Stimulated activated CD4-positive, alpha-beta T cell treated with anti-CD3 and anti-CD28 coated beads, Interleukin-1b, Interleukin-23, amount 100 ng/mL, for 4 hours (primary cell): ENCODE measurements around the gene WWOX.
A peak's percentile ranks its signal among the peaks of the same experiment; 100 is the strongest.

Experiments used
- DNase-seq, 2 donors: peaks; one replicate each; pipeline ENCODE4 v3.0.0-alpha.2; 2020; ENCODE audit warnings: low read depth in 2 of 2

WWOX gene

GRCh38 chr16:79066561-79066960 is 967.1 kb downstream of the WWOX start:
- DNase-seq: no peak

DNA sequence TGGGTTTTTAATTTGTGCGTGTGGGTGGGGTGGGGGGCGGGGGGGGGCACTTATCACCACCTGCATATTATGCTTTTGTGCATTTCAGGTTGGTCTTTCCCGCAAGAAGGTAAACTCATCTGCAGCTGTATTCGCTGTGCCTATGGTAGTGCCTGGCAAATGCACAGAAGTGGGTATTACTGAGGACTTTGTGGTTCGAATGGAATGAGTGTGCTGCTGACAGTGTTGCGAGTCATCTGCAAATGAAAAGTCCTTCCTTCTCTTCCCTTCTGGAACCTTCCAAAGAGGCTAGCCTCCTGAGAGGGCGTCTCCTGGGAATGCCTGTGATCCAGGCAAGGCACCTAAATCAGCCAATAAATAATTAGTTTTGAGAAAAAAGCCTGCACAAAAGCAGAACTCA is 968.1 kb downstream of the WWOX start:
- no peak for DNase-seq

DNA sequence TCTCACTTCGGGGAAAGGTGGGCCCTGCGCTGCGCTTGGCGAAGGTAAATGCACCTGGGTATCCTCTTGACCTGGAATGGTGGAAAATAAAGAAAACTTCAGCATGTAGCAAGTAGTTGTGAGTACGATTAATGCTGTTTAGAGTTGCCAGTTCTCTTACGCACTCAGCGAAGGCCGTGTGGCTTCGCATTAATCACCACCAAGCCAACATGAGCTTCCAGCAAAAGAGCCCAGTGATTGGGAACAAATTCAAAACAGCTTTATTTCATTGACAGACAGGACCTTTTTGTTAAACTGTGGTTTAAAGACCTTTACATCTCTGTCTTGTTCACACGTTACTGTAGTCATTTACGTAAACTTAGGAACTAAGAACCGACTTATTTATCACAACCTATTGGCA is 969.7 kb downstream of the WWOX start:
- no peak for DNase-seq

DNA sequence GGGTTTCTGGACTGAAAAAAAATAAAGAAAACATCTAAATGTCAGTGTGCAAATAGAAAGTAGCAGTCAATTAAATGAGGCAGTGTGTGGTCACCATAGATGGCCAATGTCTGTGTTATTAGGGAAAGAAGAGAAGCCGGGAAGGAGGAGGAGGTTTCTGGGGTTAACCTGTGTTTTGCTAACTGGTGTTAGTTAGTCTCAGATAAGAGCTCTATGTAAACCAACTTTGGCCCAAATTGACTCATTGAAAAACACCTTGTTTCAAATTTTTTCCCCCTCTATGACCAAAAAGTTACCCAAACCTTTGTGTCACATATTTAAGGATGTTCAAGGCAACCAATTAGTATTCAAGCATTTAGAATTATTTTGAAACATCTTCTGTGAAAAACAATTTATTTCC is 970.2 kb downstream of the WWOX start:
- DNase-seq: no peak

GRCh38 chr16:79071424-79071823 is 972.0 kb downstream of the WWOX start:
- DNase-seq: no peak

- no peak for DNase-seq
Measured at GRCh38 chr16:79072517-79072916, 973.1 kb downstream of the WWOX start.

GRCh38 chr16:79073566-79073965 is 974.1 kb downstream of the WWOX start:
- no peak for DNase-seq

DNA sequence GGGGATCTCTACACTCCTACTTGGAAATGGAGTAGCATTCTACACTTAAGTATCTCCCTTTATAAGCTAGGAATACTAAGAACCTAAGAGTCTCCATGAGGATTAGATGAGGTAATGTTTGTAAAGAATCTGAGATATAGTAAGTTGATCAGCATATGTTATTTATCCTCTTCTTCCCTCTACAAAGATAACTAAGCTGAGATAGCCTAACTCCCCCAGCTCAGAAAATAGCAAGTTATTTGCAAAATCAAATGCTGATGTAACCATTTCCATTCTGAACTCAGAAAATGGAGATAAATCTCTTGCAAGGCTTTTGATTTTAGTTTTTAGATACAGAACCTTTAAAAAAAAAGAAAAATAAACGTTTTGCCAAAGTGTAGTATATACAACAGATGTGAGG is 975.1 kb downstream of the WWOX start:
- DNase-seq: no peak

- DNase-seq: no peak
Measured at GRCh38 chr16:79074951-79075350, 975.5 kb downstream of the WWOX start.

DNA sequence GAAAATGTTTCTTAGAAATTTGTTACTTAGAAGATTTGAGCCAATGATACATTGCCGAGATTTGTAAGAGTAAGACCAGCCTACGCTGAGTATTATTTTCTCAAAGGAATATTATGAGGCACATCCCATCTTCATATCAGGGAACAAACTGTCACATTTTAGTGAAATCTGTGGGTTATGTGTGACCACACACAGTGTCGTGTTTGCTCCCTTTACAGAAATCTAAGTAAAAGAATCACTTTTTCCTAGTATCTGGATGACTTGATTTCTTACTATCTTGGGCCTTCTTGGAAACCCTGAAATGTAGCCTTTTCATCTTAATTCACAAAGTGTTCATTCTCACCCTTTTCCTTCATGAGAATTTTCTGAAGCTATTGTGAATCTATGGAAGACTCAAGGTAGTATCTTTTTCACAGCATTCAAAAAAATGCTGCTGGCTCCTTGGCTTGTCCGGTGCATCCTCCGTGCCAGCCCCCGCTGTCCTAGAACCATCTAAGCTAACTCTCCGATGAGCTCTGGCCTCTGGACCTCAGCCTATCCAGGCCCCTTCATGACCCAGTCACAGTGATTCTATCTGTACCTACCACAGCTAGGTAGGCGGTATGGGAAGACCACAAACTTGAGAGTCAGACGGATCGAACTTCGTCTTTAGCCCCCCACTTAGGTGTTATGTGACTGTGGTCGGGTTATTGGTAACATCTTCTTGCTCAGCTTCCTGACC is 976.8 kb downstream of the WWOX start:
- no peak for DNase-seq

GRCh38 chr16:79077346-79077745 is 977.9 kb downstream of the WWOX start:
- DNase-seq: no peak

DNA sequence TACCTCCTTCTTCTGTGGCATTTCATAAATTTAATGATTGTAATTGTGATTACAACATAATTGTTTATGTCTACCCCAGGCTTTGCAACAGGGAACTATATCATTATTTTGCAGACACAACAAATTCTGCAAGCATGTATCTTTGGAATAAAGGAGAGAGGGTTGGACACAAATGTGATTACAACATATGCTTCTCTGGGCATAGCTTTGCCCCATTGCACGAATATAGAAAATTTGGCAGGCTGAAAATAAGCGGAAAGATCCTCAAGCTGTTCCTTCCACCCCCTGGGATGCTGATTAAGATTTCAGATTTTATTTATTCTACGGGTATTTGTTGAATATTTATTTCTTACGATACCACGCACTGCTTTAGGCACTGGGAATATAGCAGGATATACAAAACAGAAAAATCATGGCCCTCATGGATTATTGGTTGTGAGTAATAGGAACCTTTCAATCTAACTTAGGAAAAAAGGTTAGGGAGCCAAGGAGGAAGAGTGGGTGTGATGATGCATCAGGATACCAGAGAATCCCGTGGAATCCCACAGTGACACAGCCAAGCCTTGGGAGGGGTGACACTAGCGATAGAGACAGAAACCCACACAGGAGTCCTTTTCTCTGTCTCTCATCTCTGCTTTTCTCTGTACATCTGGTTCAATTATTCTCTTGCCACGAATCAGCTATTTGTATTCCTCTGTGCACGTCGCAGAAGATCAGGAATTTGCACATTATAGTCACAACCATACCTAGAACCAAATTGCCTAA is 980.4 kb downstream of the WWOX start:
- no peak for DNase-seq

DNA sequence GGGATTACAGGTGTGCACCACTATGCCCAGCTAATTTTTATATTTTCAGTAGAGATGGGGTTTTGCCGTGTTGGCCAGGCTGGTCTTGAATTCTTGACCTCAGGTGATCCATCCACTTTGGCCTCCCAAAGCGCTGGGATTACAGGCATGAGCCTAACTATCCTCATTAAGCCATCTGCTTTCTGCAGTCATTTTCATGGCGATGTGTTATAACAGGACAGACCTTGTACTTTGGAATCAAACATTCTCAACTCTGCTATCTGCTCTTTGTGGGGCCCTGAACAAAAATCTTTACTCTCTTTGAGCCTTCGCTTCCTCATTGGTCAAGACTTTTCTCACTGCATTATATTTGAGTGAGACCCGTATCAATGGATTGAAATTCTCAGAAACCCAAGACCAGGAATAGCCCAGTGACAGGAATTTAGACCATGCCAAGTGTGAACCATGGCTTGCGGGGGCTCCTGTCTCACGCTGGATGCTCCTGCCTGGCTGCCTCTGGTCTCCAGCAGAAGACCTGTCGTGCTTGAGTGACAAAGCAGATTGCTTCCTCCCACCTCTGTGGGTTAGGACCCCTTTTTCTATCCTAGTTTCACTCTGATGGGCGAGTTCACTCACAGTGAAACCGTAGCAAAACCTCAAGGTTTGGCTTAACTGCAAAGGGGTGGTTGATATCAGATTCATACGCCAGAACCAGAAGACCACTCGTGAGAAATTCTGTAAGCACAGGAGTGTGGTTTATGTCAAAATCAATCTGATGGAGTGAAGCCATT is 982.0 kb downstream of the WWOX start:
- DNase-seq: no peak

DNA sequence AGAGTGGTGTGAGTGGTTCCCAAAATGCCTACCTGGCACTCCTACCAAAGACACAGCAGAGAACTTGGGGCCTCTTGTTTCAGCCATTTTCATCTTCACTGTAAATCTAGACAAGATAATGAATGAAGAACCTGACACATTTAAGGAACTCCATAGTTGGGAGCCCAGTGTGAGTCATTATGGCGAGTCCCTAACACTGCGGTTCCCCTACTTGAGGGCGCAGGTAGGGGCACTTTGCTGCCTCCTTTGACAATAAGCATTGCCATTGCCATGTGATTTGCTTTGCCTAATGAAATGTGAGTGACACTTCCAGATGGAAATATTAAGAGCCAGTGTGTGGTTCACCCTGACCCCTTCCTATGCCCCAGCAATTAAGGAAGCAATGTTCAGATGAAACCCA is 983.5 kb downstream of the WWOX start:
- no peak for DNase-seq

GRCh38 chr16:79083508-79084299 is 984.2 kb downstream of the WWOX start:
- DNase-seq: no peak

- no peak for DNase-seq
Measured at GRCh38 chr16:79088971-79089370, 989.5 kb downstream of the WWOX start.

GRCh38 chr16:79089735-79090284 is 990.4 kb downstream of the WWOX start:
- DNase-seq: peak; percentile 14 to 25

- DNase-seq: no peak
Measured at GRCh38 chr16:79090966-79091365, 991.5 kb downstream of the WWOX start.

DNA sequence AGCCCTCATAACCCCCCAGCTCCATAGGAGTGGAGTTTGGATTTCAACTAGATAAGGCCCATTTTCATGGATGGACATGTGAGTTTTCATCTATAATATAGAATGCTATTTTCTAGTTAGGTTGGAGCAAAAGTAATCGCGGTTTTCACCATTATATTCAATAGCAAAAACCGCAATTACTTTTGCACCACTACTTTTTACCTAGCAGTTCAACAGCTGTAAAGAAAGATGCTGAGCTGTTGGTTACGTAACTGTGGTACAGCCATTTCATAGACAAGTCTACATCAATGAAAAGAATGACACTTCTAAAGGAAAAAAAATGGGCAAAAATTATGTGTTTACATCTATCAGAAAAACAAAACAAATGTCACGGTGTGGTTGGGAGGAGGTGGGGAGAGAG is 993.4 kb downstream of the WWOX start:
- no peak for DNase-seq

DNA sequence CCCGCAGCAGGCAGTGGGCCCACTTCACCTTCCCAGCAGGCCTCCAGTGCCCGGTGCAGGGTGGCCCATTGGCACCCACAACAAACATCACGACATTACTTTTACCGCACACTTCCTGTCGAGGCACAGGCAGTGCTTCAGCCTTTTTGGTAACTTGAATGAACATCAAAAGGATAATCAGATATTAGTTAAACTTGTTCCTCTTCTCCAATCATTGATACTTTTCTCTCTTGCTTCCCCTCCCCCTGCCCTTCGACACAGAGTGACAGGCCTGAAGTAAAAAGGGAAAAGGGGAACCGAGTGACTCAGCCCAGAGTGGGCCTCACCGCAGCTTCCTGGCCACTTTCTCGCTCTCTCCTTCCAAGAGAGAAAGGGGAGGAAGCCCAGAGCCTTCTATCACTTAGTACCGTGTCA is 994.1 kb downstream of the WWOX start:
- DNase-seq: no peak

DNA sequence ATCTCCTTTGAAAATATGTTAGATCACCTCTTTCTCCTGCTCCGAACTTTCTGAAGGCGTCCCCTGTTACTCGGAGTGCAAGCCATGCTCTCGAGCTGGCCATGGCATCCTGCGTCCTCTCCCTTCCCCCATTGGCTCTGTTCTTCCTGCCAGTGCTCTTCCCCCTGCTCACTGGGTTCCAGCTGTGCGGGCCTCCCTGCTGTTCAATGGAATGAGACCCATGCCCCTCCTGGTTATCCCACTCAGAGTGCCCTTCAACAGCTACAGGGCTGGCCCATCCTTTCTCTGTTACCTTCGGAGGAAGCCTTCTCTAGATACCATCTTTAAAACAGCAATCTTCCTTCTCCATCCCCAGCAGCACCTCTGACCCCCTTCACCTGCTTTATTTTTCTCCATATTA is 996.8 kb downstream of the WWOX start:
- no peak for DNase-seq

- DNase-seq: no peak
Measured at GRCh38 chr16:79097166-79097565, 997.7 kb downstream of the WWOX start.
